Vagina (tissue), 2 donors: ENCODE measurements around the gene HCN3. TPM values are rescaled to one million over a fixed set of nuclear protein-coding genes. Genes with fewer than 3 reads are reported as not detected.
"Not testable (repeated sequence)": the region's sequence is repeated elsewhere in the genome, so short reads cannot be mapped to it uniquely, and the experiment has no call there.

ENCODE experiments used
- DNase-seq, 2 donors: peaks; one replicate each; pipeline ENCODE4 v3.0.0-alpha.2; 2017; ENCODE audit errors: extremely low spot score in 2 of 2
- H3K27ac ChIP-seq: fragments of 200-600 bp; sonication (generic); one replicate; pipeline ENCODE4 v1.5.1; 2019
- H3K27me3 ChIP-seq: fragments of 200-600 bp; sonication (generic); one replicate; pipeline ENCODE4 v1.5.1; 2019
- H3K36me3 ChIP-seq, 2 donors: fragments of 200-600 bp; sonication (generic); one replicate each; pipeline ENCODE4 v1.5.1; 2017 to 2019
- H3K4me1 ChIP-seq: fragments of 200-600 bp; sonication (generic); one replicate; pipeline ENCODE4 v1.5.1; 2019
- H3K4me3 ChIP-seq, 2 donors: fragments of 200-600 bp; sonication (generic); 1 replicate in 1 of 2; 2 replicates in 1 of 2; pipeline ENCODE4 v1.5.1; 2016 to 2019
- H3K9me3 ChIP-seq: fragments of 200-600 bp; sonication (generic); one replicate; pipeline ENCODE4 v1.5.1; 2019
- POLR2A ChIP-seq, 2 donors: fragments of 450-650 bp; IDR thresholded peaks; one replicate each; pipeline ENCODE4 v1.6.1; 2017; ENCODE audit warnings: antibody characterized with exemption in 2 of 2, mild to moderate bottlenecking in 2 of 2, moderate library complexity in 2 of 2
- POLR2AphosphoS5 ChIP-seq, 2 donors: sonication (generic); formaldehyde crosslinking; IDR thresholded peaks; one replicate each; pipeline ENCODE4 v1.9.0; 2017; ENCODE audit warnings: antibody characterized with exemption in 2 of 2, mild to moderate bottlenecking in 2 of 2, low read depth in 1 of 2; ENCODE audit not compliant: insufficient read depth in 1 of 2
- intact Hi-C: fragments of 100-400 bp; cut with DNase I; formaldehyde crosslinking; loops from one replicate; pipeline ENCODE4 v1.15.1; 2023
- total RNA-seq: library from RNA; depleted of rRNA; stranded (reverse); fragments of >200 nt; gene quantifications from one replicate; pipeline ENCODE4 v1.2.3, GENCODE V29; 2016
- TF ChIP-seq, protein P1 (sequence below), 3 experiments: fragments of 450-650 bp in 2 of 3; fragments of 200-600 bp in 1 of 3; sonication (generic) in 1 of 3; IDR thresholded peaks; one replicate each; pipeline ENCODE4 v1.5.1; 2017 to 2019; ENCODE audit warnings: antibody characterized with exemption in 3 of 3, mild to moderate bottlenecking in 2 of 3, moderate library complexity in 2 of 3

Gene HCN3
- total RNA-seq, 1 donor from 2014 or later, result 4.2 TPM

DNA sequence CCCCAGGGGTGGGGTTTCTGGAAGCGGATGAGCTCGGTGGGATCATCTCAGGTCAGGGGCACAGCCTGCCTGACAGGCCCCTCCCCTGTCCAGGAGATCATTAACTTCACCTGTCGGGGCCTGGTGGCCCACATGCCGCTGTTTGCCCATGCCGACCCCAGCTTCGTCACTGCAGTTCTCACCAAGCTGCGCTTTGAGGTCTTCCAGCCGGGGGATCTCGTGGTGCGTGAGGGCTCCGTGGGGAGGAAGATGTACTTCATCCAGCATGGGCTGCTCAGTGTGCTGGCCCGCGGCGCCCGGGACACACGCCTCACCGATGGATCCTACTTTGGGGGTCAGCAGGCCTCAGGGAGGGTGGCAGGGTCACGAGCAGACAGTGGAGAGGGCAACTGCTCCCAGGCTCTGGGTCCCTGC is 8.4 kb downstream of the HCN3 start:
- H3K27ac ChIP-seq, result no peak overlapping the region
- no peaks in the 10 kb centered on the region for H3K4me1 ChIP-seq
- H3K36me3 ChIP-seq, result peaks cover 0 to 5% of the 10 kb centered on the region in 2 donors
- H3K4me3 ChIP-seq, result no peak overlapping the region
- DNase-seq, result no peak
- intact Hi-C loops, result no loop called here
- no peaks in the 10 kb centered on the region for H3K27me3 ChIP-seq
- H3K9me3 ChIP-seq, result no peaks in the 10 kb centered on the region
- TF ChIP-seq, protein P1, sequence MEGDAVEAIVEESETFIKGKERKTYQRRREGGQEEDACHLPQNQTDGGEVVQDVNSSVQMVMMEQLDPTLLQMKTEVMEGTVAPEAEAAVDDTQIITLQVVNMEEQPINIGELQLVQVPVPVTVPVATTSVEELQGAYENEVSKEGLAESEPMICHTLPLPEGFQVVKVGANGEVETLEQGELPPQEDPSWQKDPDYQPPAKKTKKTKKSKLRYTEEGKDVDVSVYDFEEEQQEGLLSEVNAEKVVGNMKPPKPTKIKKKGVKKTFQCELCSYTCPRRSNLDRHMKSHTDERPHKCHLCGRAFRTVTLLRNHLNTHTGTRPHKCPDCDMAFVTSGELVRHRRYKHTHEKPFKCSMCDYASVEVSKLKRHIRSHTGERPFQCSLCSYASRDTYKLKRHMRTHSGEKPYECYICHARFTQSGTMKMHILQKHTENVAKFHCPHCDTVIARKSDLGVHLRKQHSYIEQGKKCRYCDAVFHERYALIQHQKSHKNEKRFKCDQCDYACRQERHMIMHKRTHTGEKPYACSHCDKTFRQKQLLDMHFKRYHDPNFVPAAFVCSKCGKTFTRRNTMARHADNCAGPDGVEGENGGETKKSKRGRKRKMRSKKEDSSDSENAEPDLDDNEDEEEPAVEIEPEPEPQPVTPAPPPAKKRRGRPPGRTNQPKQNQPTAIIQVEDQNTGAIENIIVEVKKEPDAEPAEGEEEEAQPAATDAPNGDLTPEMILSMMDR (IDR thresholded peaks at IDR 0.05), result no peak
- TF ChIP-seq POLR2AphosphoS5 (IDR thresholded peaks at IDR 0.05; ENCODE audit: insufficient read depth in 1 of 2, low read depth in 1 of 2), result no peak
- TF ChIP-seq POLR2A (IDR thresholded peaks at IDR 0.05), result no peak

DNA sequence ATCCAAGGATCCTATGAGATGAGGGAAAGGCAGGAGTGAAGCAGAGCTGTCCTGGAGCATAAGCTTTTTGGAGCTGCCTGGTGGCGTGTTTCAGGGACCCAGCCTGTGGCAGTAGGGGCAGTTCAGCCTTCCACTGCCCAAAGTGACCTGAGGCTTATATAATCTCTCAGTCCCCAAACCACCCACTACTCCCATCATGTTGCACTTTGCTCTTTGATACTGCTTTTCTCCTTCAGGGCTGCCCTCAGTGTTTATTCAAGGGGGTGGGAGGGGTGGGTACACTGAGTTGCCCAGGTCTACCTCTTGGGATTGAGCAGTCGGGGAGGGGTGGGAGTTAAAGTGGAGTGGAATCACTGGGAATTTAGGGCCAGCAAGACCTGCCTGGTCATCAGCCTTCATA is 9.3 kb downstream of the HCN3 start:
- intact Hi-C loops, result no loop called here
- TF ChIP-seq POLR2AphosphoS5 (IDR thresholded peaks at IDR 0.05; ENCODE audit: insufficient read depth in 1 of 2, low read depth in 1 of 2) (no peak), POLR2A (IDR thresholded peaks at IDR 0.05) (no peak)
- TF ChIP-seq, protein P1 (IDR thresholded peaks at IDR 0.05), result no peak
- Histone ChIP-seq H3K4me1 (no peaks in the 10 kb centered on the region), H3K36me3 (peaks cover 0 to 5% of the 10 kb centered on the region in 2 donors), H3K4me3 (no peak overlapping the region), H3K27me3 (no peaks in the 10 kb centered on the region), H3K27ac (no peak overlapping the region), H3K9me3 (no peaks in the 10 kb centered on the region)
- no peak for DNase-seq

DNA sequence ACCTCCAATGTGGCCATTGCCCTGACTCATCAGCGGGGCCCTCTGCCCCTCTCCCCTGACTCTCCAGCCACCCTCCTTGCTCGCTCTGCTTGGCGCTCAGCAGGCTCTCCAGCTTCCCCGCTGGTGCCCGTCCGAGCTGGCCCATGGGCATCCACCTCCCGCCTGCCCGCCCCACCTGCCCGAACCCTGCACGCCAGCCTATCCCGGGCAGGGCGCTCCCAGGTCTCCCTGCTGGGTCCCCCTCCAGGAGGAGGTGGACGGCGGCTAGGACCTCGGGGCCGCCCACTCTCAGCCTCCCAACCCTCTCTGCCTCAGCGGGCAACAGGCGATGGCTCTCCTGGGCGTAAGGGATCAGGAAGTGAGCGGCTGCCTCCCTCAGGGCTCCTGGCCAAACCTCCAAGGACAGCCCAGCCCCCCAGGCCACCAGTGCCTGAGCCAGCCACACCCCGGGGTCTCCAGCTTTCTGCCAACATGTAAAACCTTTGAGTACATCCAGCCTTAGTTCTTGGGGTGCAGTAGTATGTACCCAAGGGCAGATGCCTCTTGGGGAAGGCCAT is 10.8 kb downstream of the HCN3 start:
- H3K36me3 ChIP-seq, result peaks cover 0 to 5% of the 10 kb centered on the region in 2 donors
- no peak overlapping the region for H3K4me3 ChIP-seq
- TF ChIP-seq POLR2AphosphoS5 (IDR thresholded peaks at IDR 0.05; ENCODE audit: insufficient read depth in 1 of 2, low read depth in 1 of 2) (no peak), POLR2A (IDR thresholded peaks at IDR 0.05) (no peak)
- TF ChIP-seq, protein P1 (IDR thresholded peaks at IDR 0.05), result no peak
- DNase-seq, result no peak
- no peaks in the 10 kb centered on the region for H3K4me1 ChIP-seq
- H3K9me3 ChIP-seq, result no peaks in the 10 kb centered on the region
- no peaks in the 10 kb centered on the region for H3K27me3 ChIP-seq
- no peak overlapping the region for H3K27ac ChIP-seq
- intact Hi-C loops, result no loop called here

DNA sequence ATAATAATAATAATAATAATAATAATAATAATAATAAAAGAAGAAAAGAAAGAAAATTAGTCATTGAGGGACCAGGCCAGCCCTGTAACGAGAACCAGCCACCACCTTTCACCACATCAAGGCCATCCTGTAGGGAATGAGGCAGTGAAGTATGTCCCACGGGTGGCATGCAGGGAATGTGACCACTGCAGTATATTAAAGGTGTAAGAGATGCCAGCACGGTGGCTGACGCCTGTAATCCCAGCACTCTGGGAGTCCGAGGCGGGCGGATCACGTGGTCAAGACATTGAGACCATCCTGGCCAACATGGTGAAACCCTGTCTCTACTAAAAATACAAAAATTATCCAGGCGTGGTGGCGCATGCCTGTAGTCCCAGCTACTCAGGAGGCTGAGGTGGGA is 13.7 kb downstream of the HCN3 start:
- peaks cover 15% of the 10 kb centered on the region for H3K4me1 ChIP-seq
- intact Hi-C loops, H3K27ac ChIP-seq, H3K36me3 ChIP-seq, DNase-seq, H3K4me3 ChIP-seq, H3K9me3 ChIP-seq, H3K27me3 ChIP-seq: not testable (repeated sequence)

DNA sequence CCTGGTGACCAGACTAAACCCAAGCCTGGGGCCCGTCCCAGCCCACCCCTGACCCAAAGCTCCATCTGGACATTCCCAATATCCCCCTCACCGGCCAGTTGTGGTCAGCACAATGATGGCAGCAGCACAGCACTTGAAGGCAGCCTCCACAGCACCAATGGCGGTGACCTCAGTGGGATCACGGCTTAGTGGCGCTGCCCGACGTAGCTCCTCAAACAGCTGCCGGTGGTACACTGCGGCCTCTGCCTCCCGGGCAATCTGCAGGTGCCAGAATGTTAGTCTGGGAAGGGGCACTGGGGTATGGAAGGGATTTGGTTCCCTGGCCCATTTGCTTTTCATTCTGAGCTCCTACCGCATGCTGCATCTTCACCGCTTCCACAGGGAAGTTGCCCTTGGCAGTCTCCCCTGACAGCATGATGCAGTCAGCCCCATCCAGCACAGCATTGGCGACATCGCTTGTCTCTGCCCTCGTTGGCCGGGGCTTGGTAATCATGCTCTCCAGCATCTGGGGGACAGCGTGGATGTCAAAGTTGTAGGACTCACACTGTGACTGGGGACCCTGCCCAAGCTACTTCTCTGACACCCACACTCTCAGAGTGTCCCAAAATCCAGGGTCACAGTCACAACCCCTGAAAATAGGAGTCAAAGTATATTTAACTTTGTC is 16.0 kb downstream of the HCN3 start:
- no peak for DNase-seq
- TF ChIP-seq, protein P1 (IDR thresholded peaks at IDR 0.05), result no peak
- no peak for TF ChIP-seq POLR2A (IDR thresholded peaks at IDR 0.05)
- no peak for TF ChIP-seq POLR2AphosphoS5 (IDR thresholded peaks at IDR 0.05; ENCODE audit: insufficient read depth in 1 of 2, low read depth in 1 of 2)
- intact Hi-C loops, result no loop called here
- Histone ChIP-seq H3K4me3 (no peak overlapping the region), H3K4me1 (peaks cover 15% of the 10 kb centered on the region), H3K9me3 (no peaks in the 10 kb centered on the region), H3K27ac (no peak overlapping the region), H3K36me3 (no peaks in the 10 kb centered on the region), H3K27me3 (no peaks in the 10 kb centered on the region)
